Cardiac fibroblast (primary cell): ENCODE data around the gene SNX3.

ENCODE experiments used
- DNase-seq, 2 donors: peaks; one replicate each; pipeline versions ENCODE4 v3.0.0 to v3.0.0-alpha.2; 2010; ENCODE audit warnings: low read depth in 2 of 2
- H3K4me3 ChIP-seq, 2 donors: replicated peaks in 1 of 2; 1 replicate in 1 of 2; 2 replicates in 1 of 2; pipeline ENCODE4 v1.5.1; 2011; ENCODE audit warnings: low read depth in 2 of 2, low read length in 2 of 2, mild to moderate bottlenecking in 2 of 2, moderate library complexity in 1 of 2
- TF ChIP-seq, protein P1 (sequence below): IDR thresholded peaks from one replicate; pipeline ENCODE4 v1.5.1; 2011; ENCODE audit warnings: low read depth, mild to moderate bottlenecking, low read length, inconsistent platforms

SNX3 gene

DNA sequence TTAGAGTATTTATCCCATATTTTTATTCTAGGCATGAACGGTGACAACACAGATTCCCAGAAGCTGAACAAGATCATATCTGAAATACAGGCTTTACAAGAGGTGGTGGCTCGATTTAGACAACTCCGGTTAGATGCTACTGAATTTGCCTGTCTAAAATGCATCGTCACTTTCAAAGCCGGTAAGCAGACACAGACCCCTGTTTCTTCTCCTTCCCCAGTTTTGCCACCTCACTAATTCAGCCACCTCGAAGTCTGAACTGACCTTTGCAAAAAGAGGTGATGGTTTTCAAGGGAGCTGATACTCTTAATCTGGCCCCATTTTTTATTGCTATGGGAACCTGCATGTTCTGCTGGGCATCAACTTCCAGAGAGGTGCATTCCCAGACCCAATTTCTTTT is 80.1 kb downstream of the SNX3 start:
- TF ChIP-seq, protein P1, sequence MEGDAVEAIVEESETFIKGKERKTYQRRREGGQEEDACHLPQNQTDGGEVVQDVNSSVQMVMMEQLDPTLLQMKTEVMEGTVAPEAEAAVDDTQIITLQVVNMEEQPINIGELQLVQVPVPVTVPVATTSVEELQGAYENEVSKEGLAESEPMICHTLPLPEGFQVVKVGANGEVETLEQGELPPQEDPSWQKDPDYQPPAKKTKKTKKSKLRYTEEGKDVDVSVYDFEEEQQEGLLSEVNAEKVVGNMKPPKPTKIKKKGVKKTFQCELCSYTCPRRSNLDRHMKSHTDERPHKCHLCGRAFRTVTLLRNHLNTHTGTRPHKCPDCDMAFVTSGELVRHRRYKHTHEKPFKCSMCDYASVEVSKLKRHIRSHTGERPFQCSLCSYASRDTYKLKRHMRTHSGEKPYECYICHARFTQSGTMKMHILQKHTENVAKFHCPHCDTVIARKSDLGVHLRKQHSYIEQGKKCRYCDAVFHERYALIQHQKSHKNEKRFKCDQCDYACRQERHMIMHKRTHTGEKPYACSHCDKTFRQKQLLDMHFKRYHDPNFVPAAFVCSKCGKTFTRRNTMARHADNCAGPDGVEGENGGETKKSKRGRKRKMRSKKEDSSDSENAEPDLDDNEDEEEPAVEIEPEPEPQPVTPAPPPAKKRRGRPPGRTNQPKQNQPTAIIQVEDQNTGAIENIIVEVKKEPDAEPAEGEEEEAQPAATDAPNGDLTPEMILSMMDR: no peak
- no peak overlapping the region for H3K4me3 ChIP-seq

DNA sequence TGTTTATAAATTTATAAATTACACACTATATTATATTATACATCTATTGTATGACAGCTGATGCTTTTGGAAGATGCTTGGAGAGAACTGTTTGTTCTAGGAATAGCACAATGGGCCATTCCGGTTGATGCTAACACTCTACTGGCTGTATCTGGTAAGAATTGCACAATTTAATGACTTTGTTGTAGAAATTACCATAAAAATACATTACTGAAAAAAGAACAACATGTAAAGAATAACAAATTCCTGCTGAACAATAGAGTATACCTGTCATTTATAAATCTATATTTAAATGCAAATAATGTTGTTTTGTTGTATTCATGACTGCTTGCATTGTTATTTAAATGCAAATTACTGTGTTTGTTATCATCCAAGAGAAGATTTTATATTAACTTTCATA is 80.6 kb downstream of the SNX3 start:
- DNase-seq: no peak
- TF ChIP-seq, protein P1: no peak
- no peak overlapping the region for H3K4me3 ChIP-seq

More for the DNA sequence above, 80.1 kb downstream of the SNX3 start:
- DNase-seq: no peak

DNA sequence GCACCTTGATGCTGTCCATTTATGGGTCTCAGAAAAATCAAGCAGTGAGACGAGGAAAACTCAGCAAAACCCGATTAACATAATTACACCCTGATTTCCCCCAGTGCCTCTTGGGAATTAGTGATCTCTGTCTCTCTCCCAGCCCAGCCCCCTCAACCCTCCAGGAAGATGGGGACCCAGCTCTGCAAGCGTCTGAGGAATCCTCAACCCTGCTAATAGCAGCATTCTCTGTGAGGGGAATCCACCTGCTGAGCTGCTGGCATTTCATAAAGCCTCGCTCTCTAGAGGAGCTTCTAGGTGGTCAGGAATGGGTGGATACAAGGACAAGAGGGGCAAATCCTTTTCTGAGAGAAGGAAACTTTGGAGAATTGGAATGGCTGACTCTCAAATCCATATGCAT is 81.1 kb downstream of the SNX3 start:
- TF ChIP-seq, protein P1: no peak
- H3K4me3 ChIP-seq: no peak overlapping the region
- DNase-seq: no peak

DNA sequence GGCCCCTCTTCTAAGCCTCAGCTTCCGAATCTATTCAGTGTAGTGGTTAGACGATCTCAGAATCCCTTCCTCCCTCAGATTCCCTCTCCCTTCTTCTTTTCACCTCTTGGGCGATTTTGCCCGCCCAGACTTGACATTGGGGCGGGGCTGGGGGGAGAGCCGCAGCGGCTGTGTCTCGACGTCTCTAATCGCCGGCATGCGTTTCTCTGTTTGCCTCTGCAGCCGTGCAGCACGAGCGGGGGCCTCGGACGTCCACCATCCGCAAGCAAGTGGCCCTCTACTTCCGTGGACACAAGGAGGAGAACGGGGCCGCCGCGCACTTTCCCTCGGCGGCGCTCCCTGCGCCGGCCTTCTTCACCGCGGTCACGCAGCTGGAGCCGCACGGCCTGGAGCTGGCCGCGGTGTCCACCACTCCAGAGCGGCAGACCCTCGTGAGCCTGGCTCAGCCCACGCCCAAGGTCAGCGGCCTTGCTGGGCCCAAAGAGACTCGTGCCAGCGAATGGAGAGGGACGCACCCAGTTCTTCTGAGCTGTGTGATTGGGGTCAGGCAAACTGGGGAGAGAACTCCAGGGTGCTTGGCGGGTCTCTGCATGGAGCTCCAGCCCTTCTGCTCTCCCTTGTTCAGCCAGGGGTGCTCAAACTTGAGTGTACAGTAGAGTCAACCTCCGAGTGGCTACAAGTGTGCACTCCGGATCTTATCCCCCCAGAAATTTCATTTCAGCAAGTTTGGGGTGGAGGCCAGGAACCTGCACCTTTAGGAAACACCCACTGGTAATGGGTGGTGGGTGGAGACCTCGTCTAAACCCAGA is 84.4 kb downstream of the SNX3 start:
- TF ChIP-seq, protein P1: no peak
- H3K4me3 ChIP-seq: no peak overlapping the region
- DNase-seq: no peak

DNA sequence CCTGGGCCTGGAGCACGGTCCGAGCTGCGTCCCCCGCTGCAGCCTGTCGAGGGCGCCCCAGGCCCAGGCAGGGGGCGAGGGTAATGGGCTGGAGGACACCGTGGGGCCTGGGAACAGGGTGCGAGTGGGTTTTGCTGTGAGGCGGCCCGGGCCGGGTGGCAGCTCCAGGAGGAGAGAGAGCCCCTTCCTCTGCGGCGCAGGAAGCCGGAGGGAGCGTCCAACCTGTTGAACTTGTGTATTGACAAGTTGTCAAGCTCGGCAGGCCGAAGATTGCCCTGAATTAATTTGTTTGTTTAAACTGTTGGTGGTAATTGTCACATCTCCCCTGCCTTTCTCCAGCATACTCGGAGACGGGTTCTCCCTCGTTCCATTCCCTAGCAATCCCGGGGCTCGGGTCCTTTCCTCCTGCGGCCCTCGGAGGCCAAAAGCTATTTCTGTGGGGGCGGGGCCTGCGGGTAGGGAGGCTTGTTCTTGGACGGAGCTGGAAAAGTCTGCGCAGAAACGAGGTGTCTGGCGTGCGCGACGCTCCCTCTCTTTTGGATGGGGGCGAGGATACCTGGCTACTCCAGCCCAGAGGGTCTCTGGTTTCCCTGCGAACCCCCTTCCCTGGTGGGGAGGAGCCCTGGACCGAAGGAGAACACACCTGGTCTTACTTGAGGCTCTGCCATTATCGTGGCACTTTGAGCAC is 85.1 kb downstream of the SNX3 start:
- DNase-seq: no peak
- H3K4me3 ChIP-seq: no peak overlapping the region
- TF ChIP-seq, protein P1: no peak

DNA sequence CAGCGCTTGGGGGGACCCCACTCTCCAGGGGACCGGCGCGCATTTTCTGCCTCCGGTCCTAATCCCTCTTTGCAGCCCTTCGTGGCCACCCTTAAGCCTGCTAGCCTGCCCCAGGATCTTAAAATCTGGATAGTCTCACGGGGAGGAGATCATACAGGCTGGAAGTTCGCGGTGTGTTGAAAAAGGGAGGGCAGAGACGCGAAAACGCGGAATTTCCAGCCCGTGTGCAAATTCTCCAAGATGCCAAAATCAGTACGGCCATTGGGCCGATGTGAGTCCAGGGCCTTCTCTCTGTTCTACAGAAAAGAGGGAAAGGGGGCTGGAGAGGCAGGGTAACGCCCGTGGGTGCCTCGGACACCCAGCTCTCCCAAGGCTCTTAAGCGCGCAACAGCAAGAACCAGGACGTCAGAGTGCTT is 85.7 kb downstream of the SNX3 start:
- TF ChIP-seq, protein P1: no peak
- H3K4me3 ChIP-seq: no peak overlapping the region
- DNase-seq: no peak
